Measurements from ENCODE around the gene ITSN1. TPM values are rescaled to one million over a fixed set of nuclear protein-coding genes. Genes with fewer than 3 reads are reported as not detected.
"Not testable (repeated sequence)": the region's sequence is repeated elsewhere in the genome, so short reads cannot be mapped to it uniquely, and the experiment has no call there.

The ITSN1 gene
- 1 to 10 TPM; 2.1 to 2.5 (median 2.4) TPM for total RNA-seq

GRCh38 chr21:33642027-33642895, at the start of gene ITSN1:
TSS of gene ITSN1 (plus strand) at chr21:33642501. CDS start at chr21:33718829, 76,328 bp downstream.
- H3K36me3 Mint-ChIP-seq (ENCODE audit: insufficient read depth), result peaks cover 3% of the 10 kb centered on the region
- peak; percentile 100 for DNase-seq
- no peaks in the 10 kb centered on the region for H3K9me3 Mint-ChIP-seq
- ATAC-seq, result peak; percentile 89
- H3K4me3 Mint-ChIP-seq, result peak within 1 kb of the TSS; percentile 88
- peaks cover 17% of the 10 kb centered on the region for H3K4me1 Mint-ChIP-seq (ENCODE audit: low read depth)
- peaks cover 19% of the 10 kb centered on the region for H3K27me3 Mint-ChIP-seq (ENCODE audit: low read depth)

- Mint-ChIP-seq H3K4me1 (ENCODE audit: low read depth) (no peaks in the 10 kb centered on the region), H3K9me3 (no peaks in the 10 kb centered on the region), H3K36me3 (ENCODE audit: insufficient read depth) (peaks cover 20% of the 10 kb centered on the region), H3K27me3 (ENCODE audit: low read depth) (no peaks in the 10 kb centered on the region), H3K4me3 (no peak overlapping the region)
- DNase-seq (no peak), ATAC-seq (no peak)
These were observed 44.2 kb upstream of the ITSN1 start for GRCh38 chr21:33598051-33598450.

- ATAC-seq, result no peak
- Mint-ChIP-seq H3K36me3 (ENCODE audit: insufficient read depth) (peaks cover 9% of the 10 kb centered on the region), H3K9me3 (no peaks in the 10 kb centered on the region), H3K27me3 (ENCODE audit: low read depth) (no peaks in the 10 kb centered on the region), H3K4me3 (no peak overlapping the region), H3K4me1 (ENCODE audit: low read depth) (peaks cover 2% of the 10 kb centered on the region)
- DNase-seq, result no peak
These were observed 33.7 kb upstream of the ITSN1 start for GRCh38 chr21:33608559-33608958.

- Mint-ChIP-seq H3K4me3 (no peak overlapping the region), H3K27me3 (ENCODE audit: low read depth) (no peaks in the 10 kb centered on the region), H3K9me3 (no peaks in the 10 kb centered on the region), H3K4me1 (ENCODE audit: low read depth) (no peaks in the 10 kb centered on the region), H3K36me3 (ENCODE audit: insufficient read depth) (peaks cover 10% of the 10 kb centered on the region)
- ATAC-seq, result no peak
- no peak for DNase-seq
These were observed 31.1 kb upstream of the ITSN1 start for GRCh38 chr21:33611006-33611744.

- H3K27me3 Mint-ChIP-seq (ENCODE audit: low read depth); DNase-seq; H3K4me3 Mint-ChIP-seq; ATAC-seq; H3K9me3 Mint-ChIP-seq; H3K4me1 Mint-ChIP-seq (ENCODE audit: low read depth): not testable (repeated sequence)
- H3K36me3 Mint-ChIP-seq (ENCODE audit: insufficient read depth), result peaks cover 29% of the 10 kb centered on the region
These were observed 24.7 kb upstream of the ITSN1 start for GRCh38 chr21:33617565-33617964.

GRCh38 chr21:33618407-33618806, 23.9 kb upstream of the ITSN1 start:
- Mint-ChIP-seq H3K27me3 (ENCODE audit: low read depth) (no peaks in the 10 kb centered on the region), H3K36me3 (ENCODE audit: insufficient read depth) (peaks cover 27% of the 10 kb centered on the region), H3K9me3 (no peaks in the 10 kb centered on the region), H3K4me3 (no peak overlapping the region), H3K4me1 (ENCODE audit: low read depth) (no peaks in the 10 kb centered on the region)
- ATAC-seq (no peak), DNase-seq (no peak)

- Mint-ChIP-seq H3K4me3 (no peak overlapping the region), H3K27me3 (ENCODE audit: low read depth) (no peaks in the 10 kb centered on the region), H3K36me3 (ENCODE audit: insufficient read depth) (peaks cover 28% of the 10 kb centered on the region), H3K4me1 (ENCODE audit: low read depth) (no peaks in the 10 kb centered on the region), H3K9me3 (no peaks in the 10 kb centered on the region)
- no peak for DNase-seq
- no peak for ATAC-seq
These were observed 22.6 kb upstream of the ITSN1 start for GRCh38 chr21:33619726-33620125.

GRCh38 chr21:33622253-33622652, 20.0 kb upstream of the ITSN1 start:
- no peaks in the 10 kb centered on the region for H3K27me3 Mint-ChIP-seq (ENCODE audit: low read depth)
- H3K4me3 Mint-ChIP-seq, result no peak overlapping the region
- peaks cover 2% of the 10 kb centered on the region for H3K4me1 Mint-ChIP-seq (ENCODE audit: low read depth)
- DNase-seq (no peak), ATAC-seq (no peak)
- H3K9me3 Mint-ChIP-seq, result no peaks in the 10 kb centered on the region
- peaks cover 22% of the 10 kb centered on the region for H3K36me3 Mint-ChIP-seq (ENCODE audit: insufficient read depth)

- not testable (repeated sequence) for DNase-seq; H3K4me1 Mint-ChIP-seq (ENCODE audit: low read depth); H3K9me3 Mint-ChIP-seq; H3K27me3 Mint-ChIP-seq (ENCODE audit: low read depth); H3K4me3 Mint-ChIP-seq; ATAC-seq
- peaks cover 13% of the 10 kb centered on the region for H3K36me3 Mint-ChIP-seq (ENCODE audit: insufficient read depth)
These were observed 16.1 kb upstream of the ITSN1 start for GRCh38 chr21:33626151-33626550.

GRCh38 chr21:33634254-33634653, 8.0 kb upstream of the ITSN1 start:
- no peak for DNase-seq
- Mint-ChIP-seq H3K4me3 (no peak overlapping the region), H3K27me3 (ENCODE audit: low read depth) (no peaks in the 10 kb centered on the region), H3K9me3 (no peaks in the 10 kb centered on the region), H3K4me1 (ENCODE audit: low read depth) (peaks cover 3% of the 10 kb centered on the region), H3K36me3 (ENCODE audit: insufficient read depth) (peaks cover 16% of the 10 kb centered on the region)
- ATAC-seq, result no peak

GRCh38 chr21:33640697-33641351, 1.5 kb upstream of the ITSN1 start:
- H3K4me1 Mint-ChIP-seq (ENCODE audit: low read depth), result peaks cover 18% of the 10 kb centered on the region
- ATAC-seq (no peak), DNase-seq (no peak)
- peak overlapping the region; percentile 86 for H3K4me3 Mint-ChIP-seq
- peaks cover 4% of the 10 kb centered on the region for H3K36me3 Mint-ChIP-seq (ENCODE audit: insufficient read depth)
- H3K27me3 Mint-ChIP-seq (ENCODE audit: low read depth), result peaks cover 19% of the 10 kb centered on the region
- no peaks in the 10 kb centered on the region for H3K9me3 Mint-ChIP-seq

GRCh38 chr21:33641352-33642026, 812 bp upstream of the ITSN1 start, which contains the start of gene CRYZL1:
TSS of gene CRYZL1 (minus strand) at chr21:33641741. CDS start at chr21:33631551, 10,190 bp downstream.
- H3K27me3 Mint-ChIP-seq (ENCODE audit: low read depth), result peaks cover 19% of the 10 kb centered on the region
- DNase-seq (peak; percentile 100), ATAC-seq (peak; percentile 81 to 86)
- peaks cover 4% of the 10 kb centered on the region for H3K36me3 Mint-ChIP-seq (ENCODE audit: insufficient read depth)
- H3K9me3 Mint-ChIP-seq, result no peaks in the 10 kb centered on the region
- H3K4me3 Mint-ChIP-seq, result peak within 1 kb of the TSS; percentile 86
- H3K4me1 Mint-ChIP-seq (ENCODE audit: low read depth), result peaks cover 18% of the 10 kb centered on the region

GRCh38 chr21:33642896-33643657, 776 bp downstream of the ITSN1 start:
- ATAC-seq (no peak), DNase-seq (peak; percentile 10)
- Mint-ChIP-seq H3K4me3 (peak overlapping the region; percentile 88), H3K9me3 (no peaks in the 10 kb centered on the region), H3K36me3 (ENCODE audit: insufficient read depth) (no peaks in the 10 kb centered on the region), H3K4me1 (ENCODE audit: low read depth) (peaks cover 15% of the 10 kb centered on the region), H3K27me3 (ENCODE audit: low read depth) (peaks cover 19% of the 10 kb centered on the region)
